Mucosa of descending colon (tissue), 3 donors: ENCODE measurements around the gene PLEKHN1. TPM values are rescaled to one million over a fixed set of nuclear protein-coding genes. Genes with fewer than 3 reads are reported as not detected.
A peak's percentile ranks its signal among the peaks of the same experiment; 100 is the strongest.

Experiments used
- ATAC-seq: fragments of 200-7000 bp; cut with Tn5 transposase; one replicate; pipeline ENCODE4 v1.9.1; 2020; ENCODE audit warnings: mild to moderate bottlenecking, moderate library complexity
- DNase-seq, 3 donors: peaks; one replicate each; pipeline ENCODE4 v3.0.0-alpha.2; 2020
- H3K36me3 ChIP-seq: fragments of 200-600 bp; one replicate; pipeline ENCODE4 v1.8.0; 2021; ENCODE audit warnings: low read depth, mild to moderate bottlenecking
- H3K4me1 ChIP-seq: fragments of 200-600 bp; one replicate; pipeline ENCODE4 v1.8.0; 2021; ENCODE audit warnings: low read depth, mild to moderate bottlenecking
- H3K4me3 ChIP-seq: fragments of 200-600 bp; one replicate; pipeline ENCODE4 v1.8.0; 2021; ENCODE audit warnings: mild to moderate bottlenecking
- H3K9me3 ChIP-seq: fragments of 200-600 bp; one replicate; pipeline ENCODE4 v1.8.0; 2021; ENCODE audit warnings: mild to moderate bottlenecking
- intact Hi-C, 2 donors: fragments of 100-400 bp; cut with DNase I in 1 of 2; cut with micrococcal nuclease in 1 of 2; formaldehyde crosslinking; loops; one replicate each; pipeline versions ENCODE4 v1.11.0 to v1.11.1; 2022; cut with DNase I, micrococcal nuclease
- total RNA-seq, 3 donors: library from RNA; stranded (reverse); fragmentation: NEBNext Ultra II Directional in 2 of 3; extraction: Animal tissue kit (Norgen Biotek cat#: 25700) in 2 of 3; gene quantifications; one replicate each; pipeline versions ENCODE4 v1.2.1 to v1.2.4, GENCODE V29; 2021 to 2023
- TF ChIP-seq, protein P1 (sequence below): fragments of 200-600 bp; IDR thresholded peaks from one replicate; pipeline ENCODE4 v1.8.0; 2022; ENCODE audit warnings: antibody characterized with exemption, mild to moderate bottlenecking
- donor health status: DM: no; HTN: no; CAD: no; lungs with moderate emphysema.
- donor health status: DM: no; HTN: no; CAD: no.
- donor health status: DM: no; HTN: yes; CAD: no.

PLEKHN1 gene
- total RNA-seq, 3 donors from 2014 or later = 0.23 to 0.99 (median 0.32) TPM

DNA sequence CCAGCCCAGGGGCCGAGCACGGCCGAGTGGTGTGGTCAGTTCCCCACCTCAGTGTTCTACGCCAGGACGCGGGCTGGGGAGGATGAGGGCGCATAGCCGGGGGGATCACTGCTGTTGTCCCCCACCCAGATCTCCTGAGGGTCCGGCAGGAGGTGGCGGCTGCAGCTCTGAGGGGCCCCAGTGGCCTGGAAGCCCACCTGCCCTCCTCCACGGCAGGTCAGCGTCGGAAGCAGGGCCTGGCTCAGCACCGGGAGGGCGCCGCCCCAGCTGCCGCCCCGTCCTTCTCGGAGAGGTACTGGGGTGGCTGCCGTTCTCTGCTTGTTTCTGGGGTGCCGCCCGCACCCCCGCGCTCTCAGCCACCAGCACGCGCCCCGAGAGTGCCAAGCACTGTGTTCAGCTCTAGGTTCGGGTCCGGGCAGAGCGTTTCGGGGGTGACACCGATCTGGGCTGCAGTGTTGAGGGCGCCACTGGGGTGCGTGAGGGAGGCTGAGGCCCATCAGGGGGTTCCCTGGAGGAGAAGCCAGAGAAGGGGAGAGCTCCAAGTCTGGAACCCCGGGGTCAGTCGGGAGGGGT is 25.2 kb upstream of the PLEKHN1 start:
- no peaks in the 10 kb centered on the region for H3K9me3 ChIP-seq
- ATAC-seq = no peak
- H3K36me3 ChIP-seq = no peaks in the 10 kb centered on the region
- no peak overlapping the region for H3K4me3 ChIP-seq
- intact Hi-C loops = no loop called here
- H3K4me1 ChIP-seq = peaks cover 37% of the 10 kb centered on the region
- no peak for DNase-seq
- TF ChIP-seq, protein P1, sequence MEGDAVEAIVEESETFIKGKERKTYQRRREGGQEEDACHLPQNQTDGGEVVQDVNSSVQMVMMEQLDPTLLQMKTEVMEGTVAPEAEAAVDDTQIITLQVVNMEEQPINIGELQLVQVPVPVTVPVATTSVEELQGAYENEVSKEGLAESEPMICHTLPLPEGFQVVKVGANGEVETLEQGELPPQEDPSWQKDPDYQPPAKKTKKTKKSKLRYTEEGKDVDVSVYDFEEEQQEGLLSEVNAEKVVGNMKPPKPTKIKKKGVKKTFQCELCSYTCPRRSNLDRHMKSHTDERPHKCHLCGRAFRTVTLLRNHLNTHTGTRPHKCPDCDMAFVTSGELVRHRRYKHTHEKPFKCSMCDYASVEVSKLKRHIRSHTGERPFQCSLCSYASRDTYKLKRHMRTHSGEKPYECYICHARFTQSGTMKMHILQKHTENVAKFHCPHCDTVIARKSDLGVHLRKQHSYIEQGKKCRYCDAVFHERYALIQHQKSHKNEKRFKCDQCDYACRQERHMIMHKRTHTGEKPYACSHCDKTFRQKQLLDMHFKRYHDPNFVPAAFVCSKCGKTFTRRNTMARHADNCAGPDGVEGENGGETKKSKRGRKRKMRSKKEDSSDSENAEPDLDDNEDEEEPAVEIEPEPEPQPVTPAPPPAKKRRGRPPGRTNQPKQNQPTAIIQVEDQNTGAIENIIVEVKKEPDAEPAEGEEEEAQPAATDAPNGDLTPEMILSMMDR = no peak

DNA sequence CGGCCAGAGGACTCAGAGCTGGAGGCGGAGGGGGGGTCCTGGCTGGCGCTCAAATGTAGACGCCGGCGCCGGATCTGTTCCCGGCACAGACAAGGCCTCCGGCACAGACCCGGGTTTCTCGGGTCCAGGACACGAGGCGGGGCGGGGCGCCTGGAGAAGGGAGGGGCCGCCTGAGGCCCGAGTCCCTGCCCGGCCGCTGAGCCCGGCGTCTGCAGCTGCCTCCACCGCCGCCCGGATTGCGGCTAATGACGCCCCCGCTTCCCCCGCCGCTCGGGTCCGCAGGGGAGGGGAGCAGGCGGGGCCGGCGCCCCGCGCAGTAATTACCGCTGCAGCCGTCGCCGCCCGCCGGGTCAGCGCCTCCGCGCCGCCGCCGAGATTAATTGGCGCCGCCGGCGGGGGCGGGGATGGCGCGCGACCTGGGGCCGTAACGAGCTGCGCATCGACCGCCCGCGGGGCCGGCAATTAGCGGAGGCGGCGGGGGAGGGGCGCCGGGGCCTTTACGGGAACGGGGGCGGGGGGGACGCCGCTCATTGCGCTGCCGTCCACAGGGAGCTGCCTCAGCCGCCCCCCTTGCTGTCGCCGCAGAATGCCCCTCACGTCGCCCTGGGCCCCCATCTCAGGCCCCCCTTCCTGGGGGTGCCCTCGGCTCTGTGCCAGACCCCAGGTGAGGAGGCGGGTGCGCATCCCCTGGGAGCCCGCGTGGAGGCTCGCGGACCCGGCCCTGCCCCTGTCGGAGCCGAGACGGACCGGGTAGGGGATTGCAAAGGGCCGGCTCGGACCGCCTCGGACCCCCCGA is 24.5 kb upstream of the PLEKHN1 start:
- peaks cover 37% of the 10 kb centered on the region for H3K4me1 ChIP-seq
- H3K4me3 ChIP-seq = no peak overlapping the region
- ATAC-seq (peak; percentile 56), DNase-seq (peak; percentile 68 to 81 (median 77))
- no peaks in the 10 kb centered on the region for H3K9me3 ChIP-seq
- H3K36me3 ChIP-seq = no peaks in the 10 kb centered on the region
- TF ChIP-seq, protein P1 = no peak
- intact Hi-C loops = no loop called here

DNA sequence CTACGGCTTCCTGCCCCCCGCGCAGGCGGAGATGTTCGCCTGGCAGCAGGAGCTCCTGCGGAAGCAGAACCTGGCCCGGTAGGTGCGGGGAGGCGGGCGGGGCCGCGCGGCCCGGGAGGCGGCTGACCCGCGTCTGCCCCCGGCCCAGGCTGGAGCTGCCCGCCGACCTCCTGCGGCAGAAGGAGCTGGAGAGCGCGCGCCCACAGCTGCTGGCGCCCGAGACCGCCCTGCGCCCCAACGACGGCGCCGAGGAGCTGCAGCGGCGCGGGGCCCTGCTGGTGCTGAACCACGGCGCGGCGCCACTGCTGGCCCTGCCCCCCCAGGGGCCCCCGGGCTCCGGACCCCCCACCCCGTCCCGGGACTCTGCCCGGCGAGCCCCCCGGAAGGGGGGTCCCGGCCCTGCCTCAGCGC is 23.9 kb upstream of the PLEKHN1 start:
- Histone ChIP-seq H3K4me1 (peaks cover 37% of the 10 kb centered on the region), H3K4me3 (no peak overlapping the region), H3K36me3 (no peaks in the 10 kb centered on the region), H3K9me3 (no peaks in the 10 kb centered on the region)
- no peak for DNase-seq
- intact Hi-C loops = no loop called here
- TF ChIP-seq, protein P1 = no peak
- peak; percentile 2 for ATAC-seq

DNA sequence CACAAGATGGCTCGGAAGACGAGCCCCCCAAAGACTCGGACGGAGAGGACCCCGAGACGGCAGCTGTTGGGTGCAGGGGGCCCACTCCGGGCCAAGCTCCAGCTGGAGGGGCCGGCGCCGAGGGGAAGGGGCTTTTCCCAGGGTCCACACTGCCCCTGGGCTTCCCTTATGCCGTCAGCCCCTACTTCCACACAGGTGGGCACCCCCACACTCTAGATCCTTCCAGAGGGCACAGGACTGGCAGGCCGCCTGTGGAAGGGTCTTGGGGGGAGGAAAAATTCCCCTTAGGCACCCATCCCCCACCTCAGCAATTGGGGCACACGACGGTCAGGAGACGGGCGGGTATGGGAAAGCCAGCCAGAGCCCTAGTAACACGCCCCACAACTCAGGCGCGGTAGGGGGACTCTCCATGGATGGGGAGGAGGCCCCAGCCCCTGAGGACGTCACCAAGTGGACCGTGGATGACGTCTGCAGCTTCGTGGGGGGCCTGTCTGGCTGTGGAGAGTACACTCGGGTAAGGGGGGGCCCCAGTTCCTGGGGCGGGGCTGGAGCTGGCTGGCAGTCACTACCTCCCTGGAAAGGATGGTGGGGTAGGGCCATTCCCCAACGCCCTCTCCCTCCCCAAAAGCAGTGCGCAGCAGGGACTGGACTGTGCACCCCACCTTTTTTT is 23.3 kb upstream of the PLEKHN1 start:
- ATAC-seq (peak; percentile 6), DNase-seq (peak in 2 of 3 donors; percentile 41 to 76)
- Histone ChIP-seq H3K4me3 (no peak overlapping the region), H3K36me3 (peaks cover 4% of the 10 kb centered on the region), H3K9me3 (no peaks in the 10 kb centered on the region), H3K4me1 (peaks cover 37% of the 10 kb centered on the region)
- intact Hi-C loops = no loop called here
- TF ChIP-seq, protein P1 = no peak

DNA sequence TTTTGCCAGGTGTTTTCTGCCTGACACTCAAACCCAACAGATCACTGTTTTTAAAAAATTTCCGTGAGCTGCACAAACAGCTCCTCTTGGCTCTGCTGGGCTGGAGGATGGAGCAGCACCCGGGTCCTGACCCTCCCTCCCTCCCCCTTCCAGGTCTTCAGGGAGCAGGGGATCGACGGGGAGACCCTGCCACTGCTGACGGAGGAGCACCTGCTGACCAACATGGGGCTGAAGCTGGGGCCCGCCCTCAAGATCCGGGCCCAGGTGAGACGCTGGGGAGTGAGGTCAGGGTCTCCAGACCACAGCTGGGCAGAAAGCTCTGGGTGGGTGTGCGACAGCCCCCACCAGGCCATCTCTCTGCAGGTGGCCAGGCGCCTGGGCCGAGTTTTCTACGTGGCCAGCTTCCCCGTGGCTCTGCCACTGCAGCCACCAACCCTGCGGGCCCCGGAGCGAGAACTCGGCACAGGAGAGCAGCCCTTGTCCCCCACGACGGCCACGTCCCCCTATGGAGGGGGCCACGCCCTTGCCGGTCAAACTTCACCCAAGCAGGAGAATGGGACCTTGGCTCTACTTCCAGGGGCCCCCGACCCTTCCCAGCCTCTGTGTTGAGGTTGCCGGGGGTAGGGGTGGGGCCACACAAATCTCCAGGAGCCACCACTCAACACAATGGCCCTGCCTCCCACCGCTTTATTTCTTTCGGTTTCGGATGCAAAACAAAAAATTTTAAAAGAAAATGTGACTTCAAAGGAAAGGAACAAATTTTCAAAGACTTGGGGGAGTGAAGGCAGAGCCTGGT is 22.5 kb upstream of the PLEKHN1 start:
- H3K36me3 ChIP-seq = peaks cover 5% of the 10 kb centered on the region
- intact Hi-C loops = no loop called here
- peaks cover 37% of the 10 kb centered on the region for H3K4me1 ChIP-seq
- no peak for ATAC-seq
- TF ChIP-seq, protein P1 = no peak
- DNase-seq = no peak
- H3K9me3 ChIP-seq = no peaks in the 10 kb centered on the region
- no peak overlapping the region for H3K4me3 ChIP-seq
